ENCODE results near the gene DNASE2. TPM values are rescaled to one million over a fixed set of nuclear protein-coding genes. Genes with fewer than 3 reads are reported as not detected.

Gene DNASE2
- total RNA-seq, 1 experiment from 2014 or later = 23.8 TPM

GRCh38 chr19:12888006-12888603 lies 6.9 kb upstream of the DNASE2 start:
- Mint-ChIP-seq H3K36me3 (ENCODE audit: insufficient read depth in 1 of 3, low read depth in 3 of 3) (peaks cover 3 to 10% (median 5%) of the 10 kb centered on the region in 3 experiments; a peak in 6 of 7 replicates), H3K4me1 (peaks cover 13 to 25% of the 10 kb centered on the region in 2 experiments), H3K27me3 (ENCODE audit: low read depth) (peaks cover 45% of the 10 kb centered on the region), H3K27ac (no peak overlapping the region), H3K9me3 (peaks cover 16% of the 10 kb centered on the region in 2 experiments), H3K4me3 (no peak overlapping the region)
- no peaks in the 10 kb centered on the region; the same call in 1 of the 2 replicates for H3K79me2 ChIP-seq (ENCODE audit: insufficient read depth, low read length)
- no peaks in the 10 kb centered on the region for H3K4me1 ChIP-seq (ENCODE audit: insufficient read depth, low read length)
- no peak overlapping the region for H3K56ac ChIP-seq (ENCODE audit: insufficient read length, low read depth, low read length)
- no peak for DNase-seq
- H2BK5ac ChIP-seq (ENCODE audit: insufficient read length, low read length) = no peak overlapping the region
- H4K91ac ChIP-seq (ENCODE audit: insufficient read length, low read depth, low read length) = no peak overlapping the region
- H3K79me1 ChIP-seq (ENCODE audit: insufficient read depth, low read depth, low read length, poor library complexity, severe bottlenecking) = no peaks in the 10 kb centered on the region
- no peak overlapping the region for H3K4ac ChIP-seq (ENCODE audit: low read depth, low read length)
- H3K9me3 ChIP-seq (ENCODE audit: control insufficient read depth, low read depth, low read length) = no peaks in the 10 kb centered on the region
- no peak overlapping the region for H3K14ac ChIP-seq (ENCODE audit: insufficient read depth, low read length)
- H3K23ac ChIP-seq (ENCODE audit: insufficient read length, low read depth, low read length) = no peak overlapping the region
- no peak overlapping the region for H2BK15ac ChIP-seq (ENCODE audit: low read depth, low read length)
- TF ChIP-seq CTCF (conservative IDR thresholded peaks at IDR 0.05) = no peak
- no peak overlapping the region for H4K5ac ChIP-seq (ENCODE audit: insufficient read length, low read depth, low read length)
- no peak overlapping the region for H3T11ph ChIP-seq (ENCODE audit: low read length)
- no peak overlapping the region for H2BK20ac ChIP-seq (ENCODE audit: low read depth, low read length, poor library complexity, severe bottlenecking)
- peaks cover 14% of the 10 kb centered on the region for H3K23me2 ChIP-seq (ENCODE audit: insufficient read length, low read depth, low read length, poor library complexity, severe bottlenecking)
- no peak overlapping the region for H2BK120ac ChIP-seq (ENCODE audit: low read depth, low read length, poor library complexity, severe bottlenecking)
- H3K4me2 ChIP-seq (ENCODE audit: insufficient read depth, insufficient read length, low read length) = no peak overlapping the region
- no peak overlapping the region for H3K27ac ChIP-seq (ENCODE audit: insufficient read length, low read depth, low read length)
- H2AFZ ChIP-seq (ENCODE audit: low read length) = no peak overlapping the region
- no peak overlapping the region for H2BK12ac ChIP-seq (ENCODE audit: insufficient read length, low read depth, low read length)
- H4K8ac ChIP-seq (replicated peaks; ENCODE audit: insufficient read length, low read depth, low read length) = no peak overlapping the region
- no peaks in the 10 kb centered on the region for H4K20me1 ChIP-seq (ENCODE audit: control insufficient read depth, insufficient read depth, insufficient read length)
- 0 out of 2 replicates have a peak, but pooled peaks cover 1% of the 10 kb centered on the region for H3K27me3 ChIP-seq (ENCODE audit: insufficient read depth, low read length)
- WGBS (ENCODE audit: extremely low coverage, insufficient read length, low lambda C conversion rate) = no CpG with 5 or more reads among the region's 5 CpGs
- no peak overlapping the region for H3K18ac ChIP-seq (ENCODE audit: insufficient read length, low read depth, low read length)
- no peak overlapping the region for H3K9ac ChIP-seq (ENCODE audit: extremely low read depth, insufficient read length, low read length)
- H2AK5ac ChIP-seq (ENCODE audit: insufficient read length, low read length) = no peak overlapping the region

All from H9 (cell line).